ENCODE results near the gene MINDY4. TPM values are rescaled to one million over a fixed set of nuclear protein-coding genes. Genes with fewer than 3 reads are reported as not detected.

MINDY4 gene
- total and polyA plus RNA-seq, 2 of the 13 experiments (the other 11 are each of a cell fraction or from before 2014, with no cell fraction given) = not detected

- TF ChIP-seq RCOR2 (CRISPR knock-in tag; IDR thresholded peaks at IDR 0.05) = no peak
- no peak for TF ChIP-seq USF2 (IDR thresholded peaks at IDR 0.05; ENCODE audit: low read depth, low read length)
- TF ChIP-seq USF2 (CRISPR knock-in tag; IDR thresholded peaks at IDR 0.05; ENCODE audit: borderline replicate concordance) = no peak
Observed at GRCh38 chr7:30910411-30911073, 139.3 kb downstream of the MINDY4 start (continued).

GRCh38 chr7:30911133-30911532, 139.9 kb downstream of the MINDY4 start:
- FAIRE-seq (no peak), DNase-seq (ENCODE audit: low spot score) (no peak), ATAC-seq (no peak)
- Histone ChIP-seq H4K20me1 (ENCODE audit: insufficient read depth, low read length) (no peaks in the 10 kb centered on the region), H3K4me3 (replicated peaks in 1 of 3; ENCODE audit: insufficient read depth in 1 of 3, low read depth in 2 of 3, low read length in 3 of 3) (no peak overlapping the region), H3K9me3 (ENCODE audit: low read length) (no peaks in the 10 kb centered on the region), H3K4me2 (ENCODE audit: low read depth, low read length) (no peak overlapping the region), H2AFZ (ENCODE audit: low read length) (no peak overlapping the region), H3K36me3 (replicated peaks in 1 of 2; ENCODE audit: control insufficient read depth in 1 of 2, insufficient read depth in 2 of 2, low read length in 2 of 2) (no peaks in the 10 kb centered on the region), H3K27me3 (ENCODE audit: control insufficient read depth in 1 of 2, insufficient read depth in 2 of 2, low read length in 2 of 2) (peaks cover 6 to 10% of the 10 kb centered on the region in 2 experiments; a peak in 3 of 5 replicates), H3K79me2 (ENCODE audit: insufficient read depth, low read length) (no peaks in the 10 kb centered on the region), H3K9ac (ENCODE audit: insufficient read depth, low read depth, low read length) (no peak overlapping the region), H3K4me1 (ENCODE audit: insufficient read depth, low read length) (no peaks in the 10 kb centered on the region), H3K27ac (ENCODE audit: extremely low read length, insufficient read depth, low read length) (no peak overlapping the region)
- TF ChIP-seq ZNF543 (CRISPR knock-in tag; IDR thresholded peaks at IDR 0.05) = no peak
- TF ChIP-seq ZSCAN31 (CRISPR knock-in tag; IDR thresholded peaks at IDR 0.05; ENCODE audit: low read depth) = no peak
- no peak for TF ChIP-seq PHF8 (CRISPR knock-in tag; IDR thresholded peaks at IDR 0.05)
- no peak for TF ChIP-seq ZMYM2 (CRISPR knock-in tag; IDR thresholded peaks at IDR 0.05)
- TF ChIP-seq ZNF598 (CRISPR knock-in tag; IDR thresholded peaks at IDR 0.05; ENCODE audit: borderline replicate concordance) = no peak
- no peak for TF ChIP-seq TMF1 (CRISPR knock-in tag; IDR thresholded peaks at IDR 0.05; ENCODE audit: low read depth)
- ChIA-PET CTCF (ENCODE audit: low intra/inter-chr PET ratio, low total read pairs) (no interaction called here), POLR2A (no interaction called here)
- intact Hi-C loops (cut with micrococcal nuclease; ENCODE audit: unreplicated experiment) = no loop called here
- WGBS (ENCODE audit: low lambda C conversion rate) = 25% methylated on average over 1 of the region's 11 CpGs
- in situ Hi-C loops (cut with HindIII; ENCODE audit: extremely low pct_ligation_motif_present, low pct_unique_long_range_greater_than_20kb) = no loop called here
- no TSS peak for BruUV-seq (replicated peaks)

All from HepG2 (cell line).